Esophagus squamous epithelium (tissue), 4 donors: ENCODE data around the gene ADD1.

ENCODE experiments used
- POLR2A ChIP-seq, 4 donors: fragments of 450-650 bp; IDR thresholded peaks; one replicate each; pipeline ENCODE4 v1.6.1; 2017; ENCODE audit warnings: antibody characterized with exemption in 4 of 4, mild to moderate bottlenecking in 4 of 4, moderate library complexity in 3 of 4
- TF ChIP-seq, protein P1 (sequence below), 6 experiments: fragments of 450-650 bp in 4 of 6; fragments of 200-600 bp in 2 of 6; sonication (generic) in 2 of 6; IDR thresholded peaks; one replicate each; pipeline ENCODE4 v1.5.1; 2016 to 2019; ENCODE audit warnings: antibody characterized with exemption in 6 of 6, mild to moderate bottlenecking in 4 of 6, moderate library complexity in 4 of 6

DNA sequence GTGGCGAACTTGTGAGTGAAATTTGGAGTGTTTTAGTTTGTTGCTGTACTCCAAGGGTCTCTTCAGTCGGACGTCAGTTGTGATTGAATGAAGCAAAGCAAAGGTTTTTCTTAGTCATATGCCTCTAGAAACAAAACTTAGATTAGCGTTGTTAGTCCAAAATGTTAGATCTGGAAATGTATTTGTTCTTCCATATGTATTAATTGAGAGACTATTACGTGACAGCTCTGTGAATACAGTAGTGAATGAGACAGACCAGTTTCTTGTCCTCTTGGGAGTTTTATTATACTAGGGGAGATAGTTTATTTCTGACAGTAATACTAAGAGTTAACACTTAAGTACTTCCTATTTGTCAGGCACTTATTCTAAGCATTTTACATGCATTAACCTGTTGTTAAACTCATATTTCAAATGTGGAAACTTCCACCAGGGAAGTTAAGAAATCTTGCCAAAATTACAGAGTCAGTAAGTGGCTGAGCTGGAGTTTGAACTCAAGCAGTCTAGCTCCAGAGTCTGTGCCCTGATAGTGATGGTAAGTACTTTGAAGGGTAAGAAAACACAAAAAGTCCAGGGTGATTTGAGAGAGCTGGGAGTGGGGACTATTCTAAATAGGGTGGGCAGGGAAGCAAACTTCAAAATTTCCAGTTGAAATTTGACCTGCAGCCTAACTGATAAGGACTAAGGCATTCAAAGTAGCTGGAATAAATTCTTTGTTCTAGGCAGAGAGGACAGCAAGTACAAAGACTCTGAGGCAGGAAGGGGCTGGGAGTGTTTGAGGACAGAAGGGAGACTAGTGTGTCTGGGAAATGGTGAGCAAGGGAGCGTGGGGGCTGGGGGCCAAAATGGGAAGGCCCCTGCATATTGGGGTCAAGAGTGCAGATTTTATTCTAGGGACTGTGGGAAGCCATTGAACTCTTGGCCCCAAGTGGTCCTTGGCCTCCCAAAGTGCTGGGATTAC, 17.0 kb downstream of the ADD1 start:
- TF ChIP-seq, protein P1, sequence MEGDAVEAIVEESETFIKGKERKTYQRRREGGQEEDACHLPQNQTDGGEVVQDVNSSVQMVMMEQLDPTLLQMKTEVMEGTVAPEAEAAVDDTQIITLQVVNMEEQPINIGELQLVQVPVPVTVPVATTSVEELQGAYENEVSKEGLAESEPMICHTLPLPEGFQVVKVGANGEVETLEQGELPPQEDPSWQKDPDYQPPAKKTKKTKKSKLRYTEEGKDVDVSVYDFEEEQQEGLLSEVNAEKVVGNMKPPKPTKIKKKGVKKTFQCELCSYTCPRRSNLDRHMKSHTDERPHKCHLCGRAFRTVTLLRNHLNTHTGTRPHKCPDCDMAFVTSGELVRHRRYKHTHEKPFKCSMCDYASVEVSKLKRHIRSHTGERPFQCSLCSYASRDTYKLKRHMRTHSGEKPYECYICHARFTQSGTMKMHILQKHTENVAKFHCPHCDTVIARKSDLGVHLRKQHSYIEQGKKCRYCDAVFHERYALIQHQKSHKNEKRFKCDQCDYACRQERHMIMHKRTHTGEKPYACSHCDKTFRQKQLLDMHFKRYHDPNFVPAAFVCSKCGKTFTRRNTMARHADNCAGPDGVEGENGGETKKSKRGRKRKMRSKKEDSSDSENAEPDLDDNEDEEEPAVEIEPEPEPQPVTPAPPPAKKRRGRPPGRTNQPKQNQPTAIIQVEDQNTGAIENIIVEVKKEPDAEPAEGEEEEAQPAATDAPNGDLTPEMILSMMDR (IDR thresholded peaks at IDR 0.05): no peak
- no peak for TF ChIP-seq POLR2A (IDR thresholded peaks at IDR 0.05)
